HG03280 (cell line): ENCODE measurements around the gene UBAC2.
"Not testable (repeated sequence)": the region's sequence is repeated elsewhere in the genome, so short reads cannot be mapped to it uniquely, and the experiment has no call there.

Experiments used
- ATAC-seq: cut with Tn5 transposase; IDR thresholded peaks from one replicate; pipeline ENCODE4 v1.9.1; 2021; ENCODE audit warnings: mild to moderate bottlenecking, moderate library complexity; ENCODE audit not compliant: unreplicated experiment

Gene UBAC2

DNA sequence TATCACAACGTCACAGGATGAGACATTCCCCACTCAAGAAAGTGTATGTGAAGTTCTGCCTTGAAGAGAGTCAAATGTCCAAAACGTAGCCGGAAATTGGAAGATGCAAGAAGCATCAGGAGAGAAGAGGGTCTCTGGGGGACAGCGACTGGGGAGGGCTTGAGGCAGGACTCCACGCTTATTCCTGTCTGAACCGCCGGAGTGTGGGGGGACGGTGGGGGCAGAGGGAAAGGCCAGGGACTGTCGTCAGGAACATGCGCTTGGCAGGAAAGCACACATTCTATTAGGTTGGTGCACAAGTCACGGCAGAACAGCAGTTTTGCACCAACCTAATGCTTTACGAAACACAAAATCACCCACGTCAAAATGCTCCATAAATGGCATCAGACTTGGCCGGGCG, 205.3 kb downstream of the UBAC2 start:
- no peak for ATAC-seq

DNA sequence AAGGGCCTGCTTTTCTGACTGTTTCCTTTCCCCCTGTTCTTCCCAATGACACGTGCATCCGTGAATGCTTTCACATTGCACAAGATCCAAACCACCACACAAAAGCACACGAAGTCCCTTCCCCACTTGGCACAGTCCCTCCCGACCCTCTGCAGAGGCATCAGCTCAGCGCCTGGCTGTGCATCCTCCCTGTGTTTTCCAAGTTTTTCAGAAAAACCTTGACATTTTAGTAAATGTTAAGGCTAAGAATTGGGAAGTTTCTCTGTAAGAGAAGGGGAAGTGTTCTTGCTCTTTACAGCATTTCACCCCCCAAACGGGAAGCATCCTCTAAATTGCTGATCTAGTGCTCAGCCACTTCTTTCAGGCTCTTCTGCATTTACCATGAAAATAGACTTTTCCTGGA, 206.1 kb downstream of the UBAC2 start:
- ATAC-seq: no peak

DNA sequence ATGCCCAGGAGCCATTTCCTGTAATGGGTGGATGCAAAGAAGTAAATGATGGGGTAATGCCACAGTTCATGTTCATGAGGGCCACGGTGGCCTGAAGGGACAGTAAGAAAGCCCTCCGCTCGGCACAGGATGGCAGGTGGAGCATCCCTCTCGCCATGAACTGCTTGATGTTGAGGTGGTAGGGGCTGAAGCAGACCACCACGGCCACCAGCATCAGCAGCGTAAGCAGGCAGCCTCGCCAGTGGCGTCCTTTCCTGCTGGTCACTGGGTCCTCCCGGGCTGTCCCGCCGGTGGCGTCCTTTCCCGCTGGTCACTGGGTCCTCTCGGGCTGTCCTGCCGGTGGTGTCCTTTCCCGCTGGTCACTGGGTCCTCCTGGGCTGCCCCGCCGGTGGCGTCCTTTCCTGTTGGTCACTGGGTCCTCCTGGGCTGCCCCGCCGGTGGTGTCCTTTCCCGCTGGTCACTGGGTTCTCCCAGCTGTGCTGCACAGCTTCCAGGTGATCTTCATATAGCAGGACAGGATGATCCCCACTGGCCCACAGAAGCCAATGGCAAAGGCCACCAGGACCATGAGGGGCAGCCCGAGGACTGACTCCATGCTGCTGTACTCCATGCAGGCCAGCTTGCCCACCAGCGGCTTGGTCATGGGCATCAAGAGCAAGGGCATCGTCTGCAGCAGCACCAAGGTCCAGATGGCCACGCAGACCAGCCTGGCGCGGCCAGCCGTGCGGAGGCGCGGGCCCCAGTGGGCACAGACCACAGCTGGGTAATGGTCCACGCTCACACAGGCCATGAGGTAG, 207.4 kb downstream of the UBAC2 start:
- no peak for ATAC-seq

DNA sequence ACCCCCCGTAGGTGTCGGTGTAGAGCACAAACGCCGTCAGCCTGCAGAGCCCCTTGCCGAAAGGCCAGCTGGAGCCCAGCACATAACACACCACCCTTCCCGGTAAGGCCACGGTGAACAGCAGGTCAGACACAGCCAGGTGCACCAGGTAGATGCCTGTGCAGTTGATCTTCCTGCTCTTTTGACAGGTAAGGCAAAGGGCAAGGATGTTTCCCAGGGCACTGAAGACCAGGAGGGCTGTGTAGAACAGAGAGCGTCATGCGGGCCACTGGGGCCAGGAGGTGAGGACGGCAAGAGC, 208.0 kb downstream of the UBAC2 start:
- ATAC-seq: no peak

DNA sequence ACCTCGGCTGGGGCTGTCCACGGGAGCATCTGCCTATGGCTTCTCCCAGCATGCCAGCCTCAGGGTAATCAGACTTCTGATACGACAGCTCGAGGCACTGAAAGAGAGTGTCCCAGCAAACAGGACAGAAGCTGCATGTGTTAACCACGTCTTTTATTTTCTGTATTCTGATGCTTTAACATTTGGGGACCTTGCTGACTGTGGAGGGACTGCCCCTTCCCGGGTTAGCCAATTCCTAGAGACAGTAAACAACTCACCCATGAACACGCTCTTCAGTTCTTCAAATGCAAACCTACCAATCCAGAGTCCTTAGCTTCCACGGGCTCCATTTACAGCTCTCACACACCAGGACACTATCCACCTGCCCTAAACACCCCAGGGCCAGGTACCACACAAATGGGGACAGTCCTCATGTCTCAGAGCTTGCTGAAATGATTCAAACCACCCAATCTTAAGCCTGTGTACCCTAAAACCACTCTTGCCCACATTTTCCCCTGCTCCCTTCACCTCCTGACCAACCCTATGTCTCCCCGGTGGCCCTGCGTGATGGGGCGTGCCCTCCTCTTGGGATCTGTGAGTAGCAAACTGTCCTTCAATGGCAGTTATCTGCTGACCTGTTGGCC, 208.9 kb downstream of the UBAC2 start:
- not testable (repeated sequence) for ATAC-seq

DNA sequence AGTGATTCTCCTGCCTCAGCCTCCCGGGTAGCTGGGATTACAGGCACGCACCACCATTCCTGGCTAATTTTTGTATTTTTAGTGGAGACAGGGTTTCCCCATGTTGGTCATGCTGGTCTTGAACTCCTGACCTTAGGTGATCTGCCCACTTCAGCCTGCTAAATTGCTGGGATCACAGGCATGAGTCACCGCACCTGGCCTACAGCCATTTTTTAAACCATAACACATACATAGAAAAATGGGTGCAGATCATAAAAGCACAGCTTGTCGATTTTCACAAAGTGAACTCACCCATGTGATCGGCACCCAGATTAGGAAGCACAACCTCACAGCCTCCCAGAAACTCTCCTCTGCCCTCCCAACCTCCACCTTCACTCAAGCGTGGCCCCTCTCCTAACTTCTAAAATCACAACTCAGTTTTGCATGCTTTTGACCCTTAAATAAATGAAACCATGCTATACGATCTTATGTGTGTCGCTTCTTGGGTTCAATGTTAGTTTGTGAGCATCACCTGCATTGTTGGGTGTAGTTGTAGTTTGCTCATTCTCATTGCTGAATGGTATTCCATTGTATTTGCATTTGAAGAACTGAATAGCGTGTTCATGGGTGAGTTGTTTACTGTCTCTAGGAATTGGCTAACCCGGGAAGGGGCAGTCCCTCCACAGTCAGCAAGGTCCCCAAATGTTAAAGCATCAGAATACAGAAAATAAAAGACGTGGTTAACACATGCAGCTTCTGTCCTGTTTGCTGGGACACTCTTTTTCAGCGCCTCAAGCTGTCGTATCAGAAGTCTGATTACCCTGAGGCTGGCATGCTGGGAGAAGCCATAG, 210.2 kb downstream of the UBAC2 start:
- ATAC-seq: not testable (repeated sequence)

DNA sequence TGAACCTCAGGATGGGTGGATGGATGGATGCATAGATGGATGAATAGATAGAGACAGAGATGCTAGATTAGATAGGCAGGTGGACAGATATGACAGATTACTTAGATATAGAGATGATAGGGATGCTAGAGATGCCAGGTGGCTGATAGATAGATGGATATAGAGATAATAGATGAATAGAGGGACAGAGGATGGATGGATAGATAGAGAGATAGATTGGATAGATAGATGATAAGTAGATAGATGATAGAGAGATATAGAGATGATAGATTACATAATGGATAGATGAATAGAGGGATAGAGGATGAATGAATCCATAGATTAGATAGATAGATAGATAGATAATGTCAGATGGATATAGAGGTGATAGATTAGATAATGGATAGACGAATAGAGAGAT, 212.2 kb downstream of the UBAC2 start:
- ATAC-seq: no peak

DNA sequence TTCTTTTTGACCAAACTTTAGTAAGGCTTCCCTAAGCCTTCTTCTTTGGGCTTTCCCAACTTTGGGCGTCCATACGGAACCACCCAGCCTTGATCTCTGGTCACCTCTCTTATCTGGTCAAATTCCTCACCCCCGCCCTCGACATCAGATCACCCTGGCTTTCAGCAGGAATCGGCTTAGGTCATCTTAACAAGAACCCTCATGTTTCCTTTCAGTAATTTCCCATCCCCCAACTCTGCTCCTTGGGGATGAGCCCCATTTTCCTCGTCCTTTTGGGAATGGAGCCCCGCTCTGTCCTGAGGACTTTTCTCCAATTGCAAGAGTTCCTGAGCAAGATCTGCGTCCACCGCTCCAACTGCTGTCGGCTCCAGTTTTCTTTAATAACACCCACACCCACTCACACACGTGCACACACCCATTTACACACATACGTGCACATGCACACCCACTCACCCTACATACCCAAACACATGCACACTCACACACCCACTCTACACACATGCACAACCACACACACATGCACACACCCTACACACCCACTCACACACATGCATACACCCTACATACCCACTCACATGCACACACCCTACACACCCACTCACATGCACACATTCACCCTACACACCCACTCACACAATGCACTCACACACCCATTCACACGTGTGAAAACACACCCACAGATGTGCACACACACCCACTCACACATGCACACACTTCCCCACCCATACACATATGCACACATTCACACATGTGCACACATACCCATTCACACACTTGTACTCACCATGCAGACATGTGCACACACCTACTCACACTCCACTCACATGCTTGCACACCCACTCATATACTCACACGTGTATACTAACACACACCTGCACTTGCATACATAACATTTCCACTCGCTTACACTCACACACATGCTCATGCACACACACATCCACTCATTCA, 213.7 kb downstream of the UBAC2 start:
- no peak for ATAC-seq

DNA sequence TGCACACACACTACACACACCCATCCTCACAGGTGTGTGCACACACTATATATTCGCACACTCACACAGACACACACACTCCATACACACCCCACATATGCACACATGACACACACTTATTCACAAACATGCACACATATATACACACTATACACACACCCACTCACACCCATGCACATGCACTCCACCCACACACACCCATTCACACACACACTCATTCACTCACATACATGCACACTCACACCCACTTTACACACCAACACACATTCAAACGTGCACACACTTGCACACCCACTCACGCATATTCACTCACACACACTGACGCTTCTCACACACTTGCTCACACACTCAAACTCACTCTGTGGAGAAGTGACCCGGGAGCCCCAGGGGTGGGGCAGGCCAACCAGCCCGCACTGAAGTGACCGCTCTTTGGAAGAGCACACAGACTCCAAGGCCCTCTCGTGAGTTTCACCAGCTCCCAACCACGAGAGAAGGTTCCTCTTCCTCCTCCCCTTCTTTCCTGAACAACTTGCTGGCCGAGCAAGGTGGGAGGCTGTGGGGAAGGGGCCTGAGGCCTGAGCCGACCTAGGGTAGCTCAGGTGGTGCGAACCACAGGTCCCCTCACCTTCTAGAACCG, 214.5 kb downstream of the UBAC2 start:
- ATAC-seq: no peak

DNA sequence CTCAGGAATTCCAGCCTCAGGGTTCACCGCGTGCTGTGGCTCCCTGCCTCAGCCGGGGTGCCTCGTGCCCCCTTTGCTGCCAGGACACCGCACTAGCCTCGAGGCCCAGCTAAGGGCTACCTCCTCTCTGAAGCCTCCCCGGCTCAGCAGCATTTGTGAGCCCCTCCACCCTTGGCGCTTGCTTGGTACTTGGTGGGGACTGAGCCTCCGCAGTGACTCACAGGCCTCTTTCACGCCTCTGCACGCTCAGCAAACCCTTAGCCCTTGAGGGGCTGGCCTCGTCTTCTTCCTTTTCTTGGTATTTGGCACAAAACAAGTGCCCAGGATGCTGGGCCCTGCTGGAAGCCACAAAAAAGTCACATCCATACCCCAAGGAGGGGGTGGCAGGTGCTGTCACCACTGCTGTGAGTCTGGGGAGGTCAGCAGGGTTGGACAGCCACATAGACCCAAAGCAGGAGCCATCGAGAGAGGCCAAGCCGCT, 215.2 kb downstream of the UBAC2 start:
- no peak for ATAC-seq

DNA sequence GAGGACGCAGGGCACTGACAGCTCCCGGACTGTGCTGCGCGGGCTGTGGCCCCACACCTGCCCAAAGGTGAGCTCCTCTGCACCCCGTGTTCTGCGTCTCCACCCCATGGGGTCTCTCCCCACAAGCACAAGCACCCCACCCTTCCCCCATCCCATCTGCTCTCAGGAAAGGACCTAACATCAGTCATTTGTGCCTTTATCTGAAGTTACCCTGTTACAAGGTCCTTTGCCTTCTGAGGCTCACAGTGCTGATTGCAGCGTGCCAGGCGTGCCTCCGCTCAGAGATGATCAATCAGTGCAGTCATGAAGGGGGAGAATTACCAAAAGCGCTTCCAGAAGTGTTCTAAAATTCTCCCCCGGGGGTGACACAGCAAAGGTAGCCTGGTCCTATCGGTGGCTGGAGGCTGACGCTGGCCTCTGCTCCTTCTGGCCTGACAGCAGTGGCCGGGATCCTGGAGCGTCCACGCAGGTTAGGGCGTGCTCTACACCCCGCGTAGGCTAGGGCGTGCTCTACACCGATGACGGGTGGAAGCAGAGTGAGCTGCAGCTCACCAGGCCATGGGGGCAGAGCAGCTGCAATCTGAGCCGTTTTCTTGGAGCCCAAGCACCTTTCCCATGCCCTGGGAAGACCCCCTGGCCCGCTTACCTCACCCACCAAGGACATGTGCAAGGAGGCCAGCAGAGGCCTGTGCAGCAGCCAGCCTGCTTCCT, 215.9 kb downstream of the UBAC2 start:
- no peak for ATAC-seq

DNA sequence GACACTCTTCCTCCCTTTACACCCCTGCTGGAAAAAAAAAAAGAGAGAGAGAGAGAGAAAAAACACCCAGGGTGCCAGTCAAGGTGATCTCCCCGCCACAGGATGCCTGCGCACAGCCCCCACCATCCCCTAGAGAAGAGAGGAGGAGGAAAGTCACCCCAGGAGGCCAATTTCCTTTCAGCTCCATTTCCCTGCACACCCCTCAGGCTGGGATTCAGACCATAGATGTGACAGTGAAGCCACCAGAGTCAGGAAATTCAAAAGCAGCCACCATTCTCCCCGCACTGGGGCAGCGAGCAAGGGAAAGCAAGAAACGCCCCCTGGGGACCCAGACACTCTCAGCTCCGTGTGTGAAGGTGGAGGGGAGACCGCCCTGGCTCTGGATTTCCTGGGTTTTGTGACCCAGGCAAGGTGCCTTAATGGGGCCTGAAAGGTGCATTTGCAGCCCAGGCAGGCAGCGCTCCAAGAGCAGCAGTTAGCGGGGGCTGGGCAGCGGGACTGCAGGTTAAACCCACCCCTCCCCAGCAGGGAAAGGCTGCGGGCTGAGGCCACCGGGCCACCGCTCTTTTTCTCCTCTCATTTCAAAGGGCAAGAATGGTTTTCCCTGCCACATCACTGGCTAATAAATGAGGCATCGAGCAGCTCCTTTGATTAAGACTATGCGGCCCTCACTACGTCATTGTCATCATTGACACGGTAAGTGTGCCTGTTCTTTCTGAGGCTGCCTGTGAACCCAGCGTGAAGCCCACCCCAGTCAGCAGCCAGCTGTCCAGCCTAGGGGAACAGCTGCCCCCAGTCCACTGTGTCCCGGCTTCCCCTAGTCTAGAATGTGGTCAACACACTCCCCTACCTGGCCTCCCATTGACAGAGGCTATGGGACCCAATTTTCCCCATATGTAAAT, 216.8 kb downstream of the UBAC2 start:
- no peak for ATAC-seq

DNA sequence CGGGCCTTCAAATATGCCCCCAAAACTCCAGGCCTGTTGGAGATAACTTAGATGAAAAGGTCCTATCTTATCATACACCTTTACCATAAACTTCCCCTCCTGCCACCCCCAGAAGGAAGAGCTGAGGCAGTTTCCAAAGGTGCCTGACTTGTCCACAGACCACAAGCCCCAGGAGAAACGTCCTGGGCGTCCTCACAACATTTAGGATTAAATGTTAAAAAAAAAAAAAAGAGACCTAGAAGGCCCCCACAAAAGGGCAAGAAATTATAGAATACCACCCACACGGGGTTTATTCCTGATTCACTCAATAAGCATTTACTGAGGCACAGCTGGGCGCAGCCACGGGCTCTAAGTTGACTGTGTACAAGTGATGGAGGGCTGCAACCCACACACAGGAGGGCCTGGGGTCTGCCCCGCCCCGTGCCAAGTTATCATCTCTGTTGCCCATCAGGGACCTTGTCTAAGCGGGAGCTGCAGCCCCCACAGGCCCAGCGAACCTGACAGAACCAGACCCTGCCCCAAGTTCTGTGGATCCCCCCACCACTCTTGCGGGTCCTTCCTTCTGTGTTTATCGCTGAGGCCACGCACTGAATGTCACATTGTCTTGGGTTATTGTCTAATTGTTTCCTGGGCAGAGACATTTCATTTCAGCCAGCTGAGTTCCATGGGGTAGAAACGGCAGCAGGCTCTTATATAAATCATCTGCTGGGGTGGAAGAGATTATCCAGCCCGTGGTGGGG, 217.6 kb downstream of the UBAC2 start:
- no peak for ATAC-seq

DNA sequence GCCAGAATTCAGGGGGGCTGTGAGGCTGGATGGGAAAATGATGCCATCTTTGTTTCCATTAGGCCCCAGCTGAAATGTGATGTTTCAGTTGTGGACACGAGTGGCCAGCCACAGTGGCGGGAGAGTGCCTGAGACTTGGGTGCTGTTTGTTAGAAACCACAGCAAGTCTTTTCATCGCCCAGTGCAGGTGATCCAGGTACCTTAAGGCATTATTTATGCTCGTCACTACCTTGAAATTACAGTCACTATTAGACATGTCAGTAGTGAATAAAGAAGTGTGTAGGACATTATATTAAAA, 218.1 kb downstream of the UBAC2 start:
- ATAC-seq: no peak

DNA sequence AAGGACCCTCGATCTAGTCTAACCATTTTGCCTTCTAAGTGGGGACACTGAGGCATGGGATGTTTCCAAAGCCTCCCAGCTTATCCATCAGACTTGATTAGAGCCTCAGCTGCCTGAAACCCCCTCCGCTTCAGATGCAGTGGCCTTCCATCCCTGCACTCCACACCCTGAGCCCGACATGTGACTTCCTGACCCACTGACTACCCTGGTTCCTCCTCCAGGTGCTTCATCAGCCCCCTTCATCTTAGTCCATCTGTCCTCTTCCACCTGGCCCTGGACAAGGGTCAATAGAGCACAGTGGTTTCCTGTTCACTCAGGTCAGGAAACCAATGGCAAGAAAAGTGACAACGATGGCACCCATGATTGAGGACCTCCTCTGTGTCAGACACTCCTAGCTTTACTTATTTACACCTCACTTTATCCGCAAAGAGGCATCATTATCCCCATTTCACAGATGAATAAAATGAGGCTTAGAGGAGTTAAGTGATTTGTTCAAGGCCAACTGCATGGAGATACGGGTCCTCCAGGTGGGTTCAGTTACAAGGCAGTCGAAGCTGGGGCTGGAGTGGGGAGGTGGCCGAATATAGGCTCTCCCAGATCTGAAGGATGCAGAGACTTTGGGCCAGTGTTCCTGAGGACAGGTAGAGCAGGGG, 219.1 kb downstream of the UBAC2 start:
- no peak for ATAC-seq

DNA sequence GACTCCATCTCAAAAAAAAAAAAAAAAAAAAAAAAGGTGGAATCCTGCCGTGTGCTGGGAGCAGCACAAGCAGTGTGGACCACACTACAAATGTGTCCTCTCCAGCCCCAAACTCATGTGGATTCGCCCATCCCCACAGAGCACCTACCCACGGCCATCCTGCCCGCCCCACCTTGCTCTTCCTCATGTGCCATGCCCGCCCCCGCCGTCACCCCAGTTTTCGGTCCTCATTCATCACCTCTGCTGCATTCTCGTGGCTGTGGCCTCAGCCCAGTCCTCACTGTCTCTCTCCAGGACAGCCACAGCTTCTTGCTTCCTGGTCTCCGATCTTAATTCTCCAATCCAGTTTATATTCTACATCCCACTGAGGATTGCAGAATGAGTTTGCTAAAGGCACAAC, 220.6 kb downstream of the UBAC2 start:
- ATAC-seq: no peak

DNA sequence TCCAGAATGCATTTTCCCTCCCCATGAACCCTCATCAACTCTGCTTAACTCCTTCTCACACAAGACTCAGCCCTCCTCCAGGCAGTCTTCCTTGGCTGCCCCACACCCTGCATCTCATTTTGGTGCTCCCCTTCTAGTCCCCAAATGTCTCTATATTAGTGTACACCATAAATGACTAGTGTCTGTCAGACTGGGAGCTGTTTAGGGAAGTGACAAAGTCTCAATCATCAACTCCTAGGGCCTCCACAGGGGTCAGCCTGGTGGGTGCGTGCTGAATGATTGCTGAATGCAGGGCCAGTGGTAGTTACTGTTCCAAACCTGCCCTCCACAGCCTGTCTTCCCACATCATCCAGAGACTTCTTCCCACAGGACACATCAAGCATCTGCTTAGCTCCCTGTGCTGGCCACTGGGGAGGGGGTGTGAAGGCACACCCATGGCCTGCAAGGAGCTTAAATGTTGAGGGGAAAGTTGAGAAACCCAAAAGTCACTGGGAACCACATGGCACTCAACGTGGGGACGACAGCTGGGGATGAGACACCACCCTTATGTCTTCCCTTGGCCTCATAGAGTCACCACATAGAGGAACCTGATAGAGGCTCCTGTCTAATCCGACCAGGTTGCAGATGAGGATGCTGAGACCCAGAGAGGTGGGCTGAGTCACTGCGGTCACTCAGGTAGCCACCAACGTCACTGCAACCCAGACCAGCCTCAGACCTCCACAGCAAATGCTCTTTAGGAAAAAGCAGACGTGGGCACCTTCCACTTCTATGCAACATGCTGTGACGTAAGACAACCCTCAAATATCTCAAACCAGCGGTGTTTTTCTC, 221.3 kb downstream of the UBAC2 start:
- no peak for ATAC-seq
